Measurements from ENCODE around the gene KIAA1217. TPM values are rescaled to one million over a fixed set of nuclear protein-coding genes. Genes with fewer than 3 reads are reported as not detected.

Gene KIAA1217
- total RNA-seq, 4 donors from 2014 or later, result 34.8 to 66.8 (median 52.9) TPM

- no peak overlapping the region for H3K4me3 ChIP-seq (ENCODE audit: low read depth, poor library complexity, severe bottlenecking)
- intact Hi-C loops (cut with DNase I; ENCODE audit: low total_unique reads), result no loop called here
These were observed 244.5 kb downstream of the KIAA1217 start for GRCh38 chr10:24453404-24453830.

DNA sequence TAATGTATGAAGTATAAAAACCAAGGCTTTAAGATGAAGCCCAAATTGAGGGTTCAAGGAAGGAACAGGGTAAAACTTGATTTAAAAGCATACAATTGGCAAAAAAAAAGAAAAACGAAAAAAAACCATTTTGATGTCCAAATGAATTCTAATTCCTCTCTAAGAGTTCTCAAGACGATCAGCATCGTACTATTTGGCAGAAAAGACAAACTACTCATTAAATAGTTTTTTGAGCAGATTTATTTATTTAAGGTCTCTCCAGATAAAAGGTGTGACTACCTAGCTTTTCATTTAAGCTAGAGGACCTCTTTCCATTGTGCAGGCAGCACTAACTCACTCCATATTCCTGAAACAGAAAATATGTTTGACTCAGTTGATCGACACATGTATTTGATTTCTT, 245.0 kb downstream of the KIAA1217 start:
- 68 to 72% methylated on average over 4 of the region's 4 CpGs for WGBS, 2 donors
- H3K4me3 ChIP-seq (ENCODE audit: low read depth, poor library complexity, severe bottlenecking), result no peak overlapping the region
- DNase-seq (ENCODE audit: low spot score in 2 of 2), result no peak
- intact Hi-C loops (cut with DNase I; ENCODE audit: low total_unique reads), result no loop called here
- no peak for TF ChIP-seq POLR2A (IDR thresholded peaks at IDR 0.05)

More at GRCh38 chr10:24453404-24453830, 244.5 kb downstream of the KIAA1217 start:
- TF ChIP-seq CTCF (IDR thresholded peaks at IDR 0.05) (no peak), POLR2A (IDR thresholded peaks at IDR 0.05) (no peak)
- DNase-seq (ENCODE audit: low spot score in 2 of 2), result no peak

- no peak for TF ChIP-seq POLR2A (IDR thresholded peaks at IDR 0.05)
- no peak for TF ChIP-seq CTCF (IDR thresholded peaks at IDR 0.05)
- no peak for DNase-seq (ENCODE audit: low spot score in 2 of 2)
- WGBS, 2 donors, result 48 to 60% methylated on average over 4 of the region's 4 CpGs
- H3K4me3 ChIP-seq (ENCODE audit: low read depth, poor library complexity, severe bottlenecking), result no peak overlapping the region
- intact Hi-C loops (cut with DNase I; ENCODE audit: low total_unique reads), result no loop called here
These were observed 246.5 kb downstream of the KIAA1217 start for GRCh38 chr10:24455447-24455846.

DNA sequence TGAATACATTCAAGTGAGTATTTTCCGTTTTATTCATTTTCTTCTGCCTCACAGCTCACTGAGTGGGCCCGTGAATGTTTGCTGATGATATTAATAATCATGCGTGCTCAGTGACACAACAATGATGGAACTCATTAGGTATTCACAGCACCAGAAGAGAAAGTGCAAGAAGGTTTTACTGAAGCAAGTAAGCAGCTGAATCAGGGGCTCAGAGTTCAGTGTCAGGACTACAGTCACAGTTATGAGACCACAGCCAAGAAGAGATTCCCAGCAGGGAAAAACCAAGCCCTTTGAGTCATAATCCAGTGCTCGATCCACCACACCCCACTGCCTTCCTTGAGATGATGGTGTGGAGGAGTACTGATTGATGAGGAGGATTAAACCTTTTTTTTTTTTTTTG, 247.4 kb downstream of the KIAA1217 start:
- 38 to 39% methylated on average over 4 of the region's 4 CpGs for WGBS, 2 donors
- intact Hi-C loops (cut with DNase I; ENCODE audit: low total_unique reads), result no loop called here
- TF ChIP-seq CTCF (IDR thresholded peaks at IDR 0.05) (no peak), POLR2A (IDR thresholded peaks at IDR 0.05) (no peak)
- DNase-seq (ENCODE audit: low spot score in 2 of 2), result no peak
- no peak overlapping the region for H3K4me3 ChIP-seq (ENCODE audit: low read depth, poor library complexity, severe bottlenecking)

- TF ChIP-seq CTCF (IDR thresholded peaks at IDR 0.05), result no peak
- no peak for TF ChIP-seq POLR2A (IDR thresholded peaks at IDR 0.05)
- WGBS, 2 donors, result 35 to 55% methylated on average over 7 of the region's 7 CpGs
- H3K4me3 ChIP-seq (ENCODE audit: low read depth, poor library complexity, severe bottlenecking), result no peak overlapping the region
- DNase-seq (ENCODE audit: low spot score in 2 of 2), result no peak
- intact Hi-C loops (cut with DNase I; ENCODE audit: low total_unique reads), result no loop called here
These were observed 248.9 kb downstream of the KIAA1217 start for GRCh38 chr10:24457661-24458318.

- 87 to 93% methylated on average over 3 of the region's 3 CpGs for WGBS, 2 donors
- no peak overlapping the region for H3K4me3 ChIP-seq (ENCODE audit: low read depth, poor library complexity, severe bottlenecking)
- DNase-seq (ENCODE audit: low spot score in 2 of 2), result no peak
- intact Hi-C loops (cut with DNase I; ENCODE audit: low total_unique reads), result no loop called here
- no peak for TF ChIP-seq POLR2A (IDR thresholded peaks at IDR 0.05)
- no peak for TF ChIP-seq CTCF (IDR thresholded peaks at IDR 0.05)
These were observed 250.9 kb downstream of the KIAA1217 start for GRCh38 chr10:24459836-24460235.

Measured in lower leg skin (tissue), 4 donors.